Measurements from ENCODE around the gene CYSRT1.

DNA sequence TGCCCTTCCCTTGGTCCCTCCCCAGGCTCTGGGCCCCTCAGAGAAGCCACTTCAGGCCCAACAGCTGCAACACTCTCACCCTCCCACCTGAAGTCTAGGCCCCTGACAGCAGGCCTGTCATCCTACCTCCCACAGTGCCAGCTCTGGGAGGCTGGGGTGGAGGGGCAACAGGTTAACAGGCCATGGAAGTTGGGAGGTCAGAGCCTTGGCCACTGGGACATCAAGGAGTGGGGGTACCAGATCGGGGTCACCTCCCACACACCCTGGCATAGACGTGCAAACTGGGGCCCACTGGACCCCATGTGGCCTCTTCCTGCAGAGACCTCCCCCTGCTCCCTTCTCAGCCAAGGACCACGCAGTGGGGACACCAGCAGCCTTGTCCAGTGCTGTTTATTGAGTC, 33.7 kb upstream of the CYSRT1 start:
- TF ChIP-seq GATA2 (IDR thresholded peaks at IDR 0.05; ENCODE audit: low read depth, low read length) (no peak), GATA3 (IDR thresholded peaks at IDR 0.05; ENCODE audit: low read depth, low read length) (no peak)

Data from SH-SY5Y (cell line).